ENCODE data around the gene PTPA.

DNA sequence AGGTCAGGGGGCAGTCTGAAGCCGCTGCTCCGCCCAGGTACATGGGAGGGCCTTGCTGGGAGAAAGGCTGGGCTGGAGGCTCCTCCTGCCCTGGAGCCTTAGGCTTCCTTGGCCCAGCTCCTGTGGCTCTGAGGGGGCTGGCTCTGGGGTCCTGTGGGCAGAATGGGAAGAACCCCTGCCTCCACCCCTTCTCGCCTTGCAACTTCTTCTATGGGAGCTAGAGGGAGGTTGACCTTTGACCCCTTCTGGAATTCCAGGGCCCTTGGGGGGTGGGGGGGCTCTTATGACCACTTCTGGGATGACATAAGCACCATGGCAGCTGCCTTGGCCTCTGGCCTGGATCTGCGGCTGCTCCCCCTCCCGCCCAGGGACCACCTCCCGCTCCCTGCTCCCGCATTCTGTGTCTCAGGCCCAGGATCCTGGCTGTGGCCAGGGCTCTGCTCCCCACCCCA lies 34.7 kb downstream of the PTPA start:
- TF ChIP-seq, protein P1, sequence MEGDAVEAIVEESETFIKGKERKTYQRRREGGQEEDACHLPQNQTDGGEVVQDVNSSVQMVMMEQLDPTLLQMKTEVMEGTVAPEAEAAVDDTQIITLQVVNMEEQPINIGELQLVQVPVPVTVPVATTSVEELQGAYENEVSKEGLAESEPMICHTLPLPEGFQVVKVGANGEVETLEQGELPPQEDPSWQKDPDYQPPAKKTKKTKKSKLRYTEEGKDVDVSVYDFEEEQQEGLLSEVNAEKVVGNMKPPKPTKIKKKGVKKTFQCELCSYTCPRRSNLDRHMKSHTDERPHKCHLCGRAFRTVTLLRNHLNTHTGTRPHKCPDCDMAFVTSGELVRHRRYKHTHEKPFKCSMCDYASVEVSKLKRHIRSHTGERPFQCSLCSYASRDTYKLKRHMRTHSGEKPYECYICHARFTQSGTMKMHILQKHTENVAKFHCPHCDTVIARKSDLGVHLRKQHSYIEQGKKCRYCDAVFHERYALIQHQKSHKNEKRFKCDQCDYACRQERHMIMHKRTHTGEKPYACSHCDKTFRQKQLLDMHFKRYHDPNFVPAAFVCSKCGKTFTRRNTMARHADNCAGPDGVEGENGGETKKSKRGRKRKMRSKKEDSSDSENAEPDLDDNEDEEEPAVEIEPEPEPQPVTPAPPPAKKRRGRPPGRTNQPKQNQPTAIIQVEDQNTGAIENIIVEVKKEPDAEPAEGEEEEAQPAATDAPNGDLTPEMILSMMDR (IDR thresholded peaks at IDR 0.05; ENCODE audit: low read length) = no peak
- TF ChIP-seq EZH2phosphoT487 (IDR thresholded peaks at IDR 0.05; ENCODE audit: low read length) = no peak
- TF ChIP-seq EZH2 (optimal IDR thresholded peaks at IDR 0.05; ENCODE audit: low read depth, low read length) = no peak
